Measurements from ENCODE around the gene IKZF2.

Gene IKZF2

DNA sequence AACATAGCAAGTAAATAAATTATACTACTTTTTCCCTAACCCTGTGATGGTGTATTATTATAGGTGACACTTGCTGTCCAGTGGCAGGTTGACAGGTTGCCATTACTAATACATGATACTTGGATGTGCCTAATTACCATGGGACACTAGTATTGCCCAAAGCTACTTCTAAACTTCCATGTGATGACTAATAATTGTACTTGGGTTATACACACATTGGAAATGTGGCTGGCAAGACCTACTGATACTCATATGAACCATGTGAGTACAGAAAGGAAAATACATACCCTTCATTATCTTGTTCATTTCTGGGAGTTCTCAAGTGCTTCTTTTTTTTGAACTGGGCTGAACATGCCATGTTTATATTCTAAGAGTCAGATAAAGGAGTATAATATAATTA, 156.4 kb downstream of the IKZF2 start:
- no peak for DNase-seq

DNA sequence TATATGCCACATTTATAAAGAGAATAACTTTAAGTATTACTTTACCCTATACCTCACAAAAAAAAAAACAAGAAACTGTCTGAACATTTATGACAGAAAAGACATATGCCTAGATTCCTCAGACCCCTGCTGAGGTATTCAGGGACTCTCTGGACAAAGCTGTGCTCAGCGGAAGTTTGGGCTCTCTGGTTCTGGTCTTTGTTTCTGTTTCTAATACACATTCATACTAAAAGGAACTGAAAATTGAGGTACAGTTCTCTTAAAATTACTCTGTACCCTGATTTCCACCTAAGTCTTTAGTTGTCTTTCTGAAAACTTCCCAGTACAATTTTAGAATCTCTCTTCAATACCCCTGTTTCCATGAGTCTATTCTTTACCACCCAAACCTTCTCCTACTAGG, 160.3 kb downstream of the IKZF2 start:
- DNase-seq: no peak

DNA sequence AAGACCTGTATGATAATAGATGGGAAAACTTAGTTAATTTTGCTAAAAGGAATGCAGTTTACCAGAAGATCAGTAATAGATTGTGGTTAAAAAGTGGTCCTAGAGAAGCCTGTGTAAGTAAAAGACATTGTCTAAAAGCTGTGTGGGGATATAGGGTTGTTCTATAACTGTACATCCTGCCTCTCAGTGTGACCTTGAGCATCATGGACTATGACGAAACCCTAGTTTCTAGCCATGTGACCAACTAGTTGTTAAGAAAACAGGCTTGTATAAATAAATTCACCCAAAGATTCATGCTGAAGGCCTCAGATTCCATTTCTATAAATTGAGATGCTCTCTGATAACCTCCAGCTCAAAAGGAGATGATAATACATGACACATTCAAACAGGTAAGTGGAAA, 160.7 kb downstream of the IKZF2 start:
- DNase-seq: no peak

DNA sequence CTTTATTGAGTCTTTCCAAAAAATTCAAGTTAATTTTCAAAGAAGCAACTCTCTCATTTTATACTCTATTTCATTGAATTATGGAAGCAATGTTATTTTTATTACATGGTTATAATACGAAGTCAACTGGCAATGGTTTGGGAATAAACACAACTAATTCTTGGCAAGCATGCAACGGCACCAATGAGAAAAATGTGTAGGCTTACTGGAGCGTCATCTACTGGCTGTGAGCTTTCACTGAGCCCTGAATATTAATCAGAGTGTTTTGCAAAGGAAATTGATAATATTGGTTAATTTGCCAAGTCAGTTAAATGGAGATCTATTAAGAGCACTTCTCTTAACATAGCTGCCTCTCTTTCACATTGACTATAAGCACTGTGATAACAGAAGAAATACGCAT, 163.9 kb downstream of the IKZF2 start:
- no peak for DNase-seq

DNA sequence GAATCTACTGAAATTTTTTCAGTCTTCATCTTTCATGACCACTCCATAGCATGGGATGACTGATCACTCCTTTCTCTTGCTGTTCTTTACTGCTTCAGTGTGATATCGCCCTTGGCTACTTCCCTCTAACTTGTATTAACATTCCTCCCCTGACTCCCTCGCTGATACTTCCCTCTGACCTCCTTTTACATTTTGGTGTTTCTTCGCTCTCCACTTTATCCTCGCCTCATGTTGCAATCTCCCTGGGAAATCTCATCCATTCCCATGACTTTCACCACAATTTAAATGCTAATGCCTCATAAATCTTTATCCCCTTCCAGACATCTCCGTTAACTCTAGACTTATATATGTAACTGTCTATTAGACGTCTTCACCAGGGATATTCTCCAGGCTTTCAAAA, 167.3 kb downstream of the IKZF2 start:
- DNase-seq: no peak

DNA sequence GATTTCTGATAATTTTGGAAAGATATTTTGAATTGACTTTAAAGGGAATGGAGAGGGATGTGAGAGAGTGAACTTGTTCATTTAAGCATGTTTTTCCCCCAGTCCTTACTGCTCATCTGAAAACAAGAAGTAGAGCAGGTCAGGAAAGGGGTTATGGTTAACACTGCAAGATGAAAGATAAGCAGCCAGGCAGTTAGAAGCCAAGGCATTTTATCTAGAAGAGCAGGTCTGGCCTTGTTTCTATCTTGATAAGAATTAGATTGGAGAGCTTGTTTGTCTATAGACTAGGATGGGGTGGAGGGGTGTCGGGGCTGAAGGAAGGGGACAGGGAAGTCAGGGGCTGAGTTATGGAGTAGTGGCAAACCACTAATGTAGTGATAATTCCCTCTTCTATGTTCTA, 171.6 kb downstream of the IKZF2 start:
- no peak for DNase-seq

DNA sequence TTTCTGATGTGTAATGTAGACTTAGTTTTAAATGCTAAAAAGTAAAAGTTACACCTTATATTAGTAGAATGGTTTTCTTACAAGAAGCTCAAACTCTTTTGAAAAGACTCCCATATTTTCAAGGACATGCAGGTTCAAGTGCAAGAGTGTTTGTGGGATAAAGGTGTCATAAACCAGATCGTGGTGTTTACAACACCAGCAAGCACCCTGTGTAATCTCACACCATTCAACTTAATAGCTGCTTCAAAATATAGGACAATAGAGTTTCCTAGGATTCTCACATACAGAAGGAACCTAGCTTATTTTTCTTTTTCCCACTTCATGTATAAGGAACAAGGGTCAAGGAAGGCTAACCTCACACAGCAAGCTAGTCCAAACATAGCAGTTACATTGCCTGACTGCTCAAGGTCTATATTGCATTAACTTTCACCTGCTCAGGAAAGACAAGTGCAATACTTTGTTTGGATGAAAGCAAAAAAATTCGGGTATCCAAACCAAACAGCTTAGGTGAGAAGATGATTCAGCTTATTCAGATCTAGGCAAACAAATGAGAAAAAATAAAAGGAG, 172.3 kb downstream of the IKZF2 start:
- DNase-seq: no peak

DNA sequence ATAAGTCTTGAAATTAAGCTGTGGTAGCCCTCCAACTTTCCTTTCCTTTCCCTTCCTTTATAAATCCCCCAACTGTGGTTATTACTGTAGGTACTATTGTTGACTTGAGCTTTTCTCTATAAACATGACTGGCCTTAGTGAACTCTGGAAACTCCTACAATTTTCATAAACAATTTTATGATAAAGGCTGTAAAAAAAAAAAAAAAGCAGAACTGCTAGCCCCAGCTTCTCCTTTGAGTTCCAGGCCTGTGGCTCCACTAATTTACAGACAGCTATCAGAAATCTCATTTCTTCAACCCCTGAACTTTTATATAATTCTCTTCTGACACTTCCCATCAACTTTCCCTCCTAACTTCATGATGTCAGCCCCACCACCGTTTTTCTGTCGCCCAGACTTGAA, 174.3 kb downstream of the IKZF2 start:
- DNase-seq: no peak

DNA sequence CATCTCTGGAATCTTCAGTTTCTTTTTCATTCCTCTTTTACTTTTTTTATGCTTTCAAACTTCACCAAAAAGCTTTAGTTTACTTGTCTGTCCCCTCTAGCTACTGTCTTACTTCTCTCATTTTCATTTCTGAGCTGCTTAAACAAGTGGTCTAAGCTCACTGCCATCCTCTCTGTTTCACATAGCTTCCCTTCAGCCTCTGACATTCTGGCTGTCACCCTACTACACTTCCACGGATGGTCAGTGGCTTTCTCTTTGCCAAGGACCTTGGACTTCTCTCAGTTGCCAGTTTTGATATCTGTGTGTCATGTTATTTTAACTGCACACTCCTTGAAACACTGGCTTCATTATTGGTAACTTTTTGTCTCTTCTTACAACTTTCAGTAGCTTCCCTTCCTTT, 176.1 kb downstream of the IKZF2 start:
- no peak for DNase-seq

DNA sequence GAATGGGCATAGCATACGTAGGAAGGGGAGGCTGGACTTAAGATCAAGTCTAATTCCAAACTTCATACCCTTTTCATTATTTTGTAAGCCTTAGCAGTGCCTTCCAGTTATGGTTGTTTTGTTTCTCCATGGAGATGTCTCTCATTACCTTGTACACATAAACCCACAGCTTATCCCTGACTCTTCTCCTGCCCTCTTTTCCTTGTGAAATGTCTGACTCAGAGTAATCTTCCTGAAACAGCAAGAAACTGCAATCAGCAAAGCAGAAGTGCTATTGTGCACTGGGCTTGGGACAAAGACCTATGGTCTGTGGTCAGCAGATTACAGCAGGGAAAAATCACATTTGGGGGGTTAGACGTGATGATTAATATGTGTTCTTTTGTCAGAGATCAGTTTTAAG, 176.7 kb downstream of the IKZF2 start:
- no peak for DNase-seq

DNA sequence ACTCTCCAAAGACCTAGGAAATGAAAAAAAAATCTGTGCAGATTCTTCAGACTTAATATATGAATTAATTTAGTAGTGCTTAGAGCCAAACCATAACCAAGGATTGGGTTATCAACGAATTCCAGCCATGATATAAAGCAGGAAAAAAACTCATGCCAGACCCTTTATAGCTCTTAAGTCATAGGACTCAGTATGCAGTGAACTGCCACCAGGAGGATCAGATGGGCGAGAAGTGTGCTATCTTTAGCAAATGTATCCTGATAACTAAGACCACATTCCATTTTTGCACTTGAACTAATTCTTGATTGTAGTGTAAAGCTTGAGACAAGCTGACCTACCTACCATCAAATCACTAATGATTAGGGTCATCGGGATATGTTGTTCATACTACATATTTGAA, 178.1 kb downstream of the IKZF2 start:
- no peak for DNase-seq

DNA sequence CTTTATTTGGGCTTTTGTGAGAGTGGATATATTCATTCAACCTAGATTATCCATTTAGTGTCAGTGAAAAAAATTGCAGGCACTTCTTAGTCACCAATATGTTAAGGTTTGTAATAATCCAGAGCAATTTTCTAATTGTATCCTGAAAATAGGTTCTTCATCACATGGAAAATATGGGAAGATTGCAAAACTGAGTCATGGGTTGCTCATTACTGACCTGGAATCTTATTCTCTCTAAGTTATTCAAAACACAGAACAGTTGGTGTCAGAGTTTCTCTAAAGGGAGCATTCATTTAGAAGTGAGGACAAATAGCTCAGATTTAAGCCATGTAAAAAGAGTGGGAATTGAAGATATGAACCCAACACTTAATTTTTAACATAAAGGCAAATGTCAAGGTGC, 181.3 kb downstream of the IKZF2 start:
- no peak for DNase-seq

DNA sequence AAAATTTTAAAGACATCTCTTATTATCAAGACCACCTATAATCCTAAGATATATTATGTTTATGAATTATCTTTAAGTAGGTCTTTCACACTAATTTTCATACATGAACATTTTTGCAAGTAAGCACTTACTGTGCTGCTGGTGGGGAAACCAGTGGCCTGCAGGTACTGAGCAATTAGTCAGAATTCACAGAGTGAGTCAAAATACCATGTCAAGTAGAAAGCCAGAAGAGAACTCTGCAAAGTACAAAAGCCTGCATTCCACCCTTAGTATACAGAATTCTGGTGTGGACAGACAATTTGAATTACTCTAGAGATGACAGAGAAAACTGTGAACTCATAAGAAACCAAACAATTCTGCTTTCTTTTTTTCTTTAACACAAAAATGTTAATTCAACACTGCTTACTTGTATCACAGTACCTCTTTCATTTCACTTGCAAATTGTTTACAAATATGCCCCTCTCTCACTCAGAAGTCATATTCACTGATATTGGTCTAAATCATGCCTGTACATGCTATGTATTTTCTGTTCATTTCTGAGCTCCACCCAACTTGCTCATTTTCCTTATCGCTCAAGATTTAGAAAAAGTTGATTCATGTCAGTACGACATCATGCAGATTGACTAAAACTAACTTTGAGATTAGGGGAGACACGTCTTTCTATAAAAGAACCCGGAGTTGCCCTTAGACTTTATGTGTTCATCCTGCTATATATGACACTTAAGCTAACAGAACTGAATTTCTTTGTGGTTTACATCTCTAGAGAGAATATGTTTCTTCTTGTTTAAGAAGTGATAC, 182.9 kb downstream of the IKZF2 start:
- DNase-seq: no peak

DNA sequence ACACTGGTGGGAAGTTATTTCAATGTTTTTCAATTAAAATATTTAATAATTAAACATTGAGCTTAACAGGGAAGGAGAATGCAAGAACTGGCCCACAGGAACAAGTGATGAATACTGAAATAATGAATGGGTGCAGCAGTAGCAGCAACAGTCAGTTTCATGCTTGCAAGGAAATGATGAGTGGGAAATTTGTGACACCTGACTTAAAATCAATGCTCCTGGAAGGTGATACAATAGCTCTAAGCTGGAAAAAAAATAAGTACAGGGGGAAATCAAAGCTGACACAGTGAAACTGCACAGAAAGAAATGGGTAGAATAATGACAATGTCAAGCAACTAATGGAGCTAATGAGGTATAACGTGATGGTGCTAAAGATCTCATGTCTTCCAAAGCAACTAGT, 184.5 kb downstream of the IKZF2 start:
- DNase-seq: no peak

DNA sequence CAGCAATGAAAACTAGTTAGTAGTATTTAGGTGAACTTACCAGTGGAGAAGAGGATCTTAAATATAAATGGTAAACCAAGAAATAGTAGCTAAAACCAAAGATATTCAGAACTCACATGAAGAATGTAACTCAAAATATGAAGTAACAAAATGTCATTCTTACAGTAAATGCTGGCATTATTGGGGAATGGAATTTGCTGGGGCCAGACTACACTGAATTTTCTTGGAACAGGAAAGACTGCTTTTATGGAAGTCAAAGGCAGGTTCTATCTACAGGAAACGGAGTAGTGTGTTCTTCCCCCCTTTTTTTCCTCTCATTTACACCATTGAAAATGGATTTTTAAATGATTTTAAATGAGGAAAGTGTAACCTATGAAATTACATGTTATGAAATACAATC, 188.7 kb downstream of the IKZF2 start:
- DNase-seq: no peak

DNA sequence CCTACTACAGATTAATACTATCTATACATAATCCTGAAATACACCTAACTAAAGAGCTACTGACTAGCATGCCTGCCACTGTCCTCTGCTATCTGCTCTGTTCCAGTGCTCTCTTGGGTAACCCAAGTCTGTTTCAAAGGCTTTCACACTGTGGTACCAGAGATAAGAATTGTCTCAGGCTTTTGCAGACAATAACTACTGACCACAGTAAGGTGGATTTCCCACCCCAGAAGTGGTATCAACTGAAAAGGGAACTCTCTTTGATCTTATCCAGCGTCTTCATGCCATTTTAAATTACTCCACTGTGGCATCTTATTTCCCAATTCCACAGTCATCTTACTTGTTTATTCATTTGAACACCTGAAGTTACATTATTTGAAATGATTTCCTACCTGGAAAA, 190.2 kb downstream of the IKZF2 start:
- no peak for DNase-seq

DNA sequence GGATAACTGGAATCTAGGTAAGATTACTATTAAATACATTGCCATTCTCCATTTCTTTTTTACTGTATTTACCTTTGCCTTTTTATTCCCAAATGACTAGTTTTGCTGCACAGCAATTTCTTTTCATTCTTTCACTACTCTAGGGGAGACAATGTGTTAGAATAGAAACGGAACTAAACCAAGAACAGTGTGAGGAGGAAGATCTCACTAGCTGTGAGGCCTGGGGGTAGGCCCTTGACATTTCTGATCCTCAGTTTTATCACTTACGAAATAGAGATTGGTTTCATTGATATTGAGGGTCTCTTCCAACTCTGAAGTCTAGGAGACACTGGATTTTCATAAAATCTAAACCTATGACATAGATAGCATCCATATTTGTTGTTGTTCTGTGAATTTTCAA, 191.1 kb downstream of the IKZF2 start:
- no peak for DNase-seq

DNA sequence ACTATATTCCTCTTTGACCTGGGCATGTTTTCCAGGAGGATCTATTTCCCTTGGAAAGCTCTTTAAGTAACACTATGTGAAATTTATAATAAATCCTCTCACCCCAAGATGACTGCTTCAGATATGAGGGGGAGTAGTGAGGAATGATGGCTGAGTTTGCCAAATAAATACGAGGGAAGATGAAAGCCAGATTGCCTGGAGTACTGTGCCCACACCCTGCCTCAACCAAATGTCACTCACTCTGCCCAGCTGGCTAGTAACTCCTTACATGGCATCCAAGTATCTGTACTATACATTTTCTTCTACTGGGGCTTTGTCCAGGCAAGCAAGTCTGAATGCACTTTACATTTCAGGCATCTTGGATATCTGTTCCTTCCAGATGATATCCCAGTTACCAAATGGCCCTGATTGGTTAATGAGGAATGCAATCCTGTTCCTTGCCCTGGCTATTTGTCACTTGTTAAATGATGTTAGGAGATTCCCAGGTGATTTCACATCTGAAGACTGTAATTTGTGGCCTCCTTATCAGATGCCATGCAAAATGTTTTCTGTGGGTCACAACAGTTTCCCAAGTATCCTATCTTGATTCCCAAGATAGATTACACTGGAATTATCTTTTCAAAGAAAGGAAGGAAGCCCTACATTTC, 191.8 kb downstream of the IKZF2 start:
- no peak for DNase-seq

DNA sequence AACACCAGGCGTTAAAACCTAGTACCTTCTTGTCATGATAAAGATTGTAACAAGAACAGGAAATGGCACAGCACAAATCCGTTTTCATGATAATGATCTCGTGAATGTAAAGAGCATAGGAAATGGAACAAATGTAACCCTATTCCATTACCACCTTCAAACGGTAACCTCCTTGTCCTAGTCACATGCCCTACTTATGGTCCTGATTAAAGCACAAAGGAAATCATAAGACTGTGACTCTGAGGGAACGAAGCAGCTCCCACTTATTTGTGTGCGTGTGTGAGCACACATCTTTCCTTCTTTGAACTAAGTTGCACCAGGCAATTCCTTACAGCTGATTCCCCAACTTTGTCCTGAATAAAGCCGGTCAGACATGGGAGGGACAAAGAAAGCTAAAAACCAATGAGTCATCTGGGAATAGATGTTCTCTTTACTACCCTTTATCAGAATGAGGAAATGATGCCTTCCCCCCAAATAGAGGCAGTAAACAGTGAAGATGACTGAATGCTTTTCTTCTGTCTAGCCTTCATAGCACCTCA, 192.6 kb downstream of the IKZF2 start:
- no peak for DNase-seq

DNA sequence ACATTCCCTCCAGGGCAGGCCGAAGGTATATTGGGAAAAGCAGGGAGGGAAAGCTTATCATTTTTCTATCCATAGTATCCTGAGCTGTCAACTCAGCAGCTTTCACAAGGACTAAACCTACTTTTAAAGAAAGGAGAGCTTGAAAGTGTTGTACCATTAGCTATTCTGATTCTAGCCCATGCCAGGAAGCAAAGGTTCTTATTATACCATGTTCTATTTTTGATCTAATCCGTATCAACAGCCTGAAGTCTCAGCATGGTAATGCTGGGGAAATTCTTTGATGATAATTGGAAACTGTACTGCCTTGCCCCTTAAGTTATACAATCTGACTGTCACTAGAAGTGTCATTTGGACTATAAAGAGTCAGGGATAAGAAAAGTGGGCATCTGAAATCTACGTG, 193.3 kb downstream of the IKZF2 start:
- no peak for DNase-seq

DNA sequence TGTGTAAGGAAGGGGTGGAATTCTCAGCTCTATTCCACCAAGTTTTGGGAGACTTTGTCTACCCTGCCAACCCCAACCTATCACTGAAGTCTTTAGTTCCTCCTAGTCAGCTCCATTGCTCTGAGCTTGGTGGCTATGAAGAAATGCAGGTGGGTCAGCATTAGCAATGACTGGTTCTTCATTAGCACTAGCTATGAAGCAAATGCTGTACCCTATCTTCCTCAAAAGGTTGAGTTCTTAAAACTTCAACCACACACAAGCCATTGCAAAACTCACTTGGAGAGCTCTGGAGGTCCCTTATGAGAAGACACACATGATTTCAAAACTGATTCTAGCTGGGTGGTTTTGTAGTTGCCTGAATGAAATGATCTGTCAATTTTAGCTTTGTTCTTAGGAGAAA, 193.8 kb downstream of the IKZF2 start:
- no peak for DNase-seq

DNA sequence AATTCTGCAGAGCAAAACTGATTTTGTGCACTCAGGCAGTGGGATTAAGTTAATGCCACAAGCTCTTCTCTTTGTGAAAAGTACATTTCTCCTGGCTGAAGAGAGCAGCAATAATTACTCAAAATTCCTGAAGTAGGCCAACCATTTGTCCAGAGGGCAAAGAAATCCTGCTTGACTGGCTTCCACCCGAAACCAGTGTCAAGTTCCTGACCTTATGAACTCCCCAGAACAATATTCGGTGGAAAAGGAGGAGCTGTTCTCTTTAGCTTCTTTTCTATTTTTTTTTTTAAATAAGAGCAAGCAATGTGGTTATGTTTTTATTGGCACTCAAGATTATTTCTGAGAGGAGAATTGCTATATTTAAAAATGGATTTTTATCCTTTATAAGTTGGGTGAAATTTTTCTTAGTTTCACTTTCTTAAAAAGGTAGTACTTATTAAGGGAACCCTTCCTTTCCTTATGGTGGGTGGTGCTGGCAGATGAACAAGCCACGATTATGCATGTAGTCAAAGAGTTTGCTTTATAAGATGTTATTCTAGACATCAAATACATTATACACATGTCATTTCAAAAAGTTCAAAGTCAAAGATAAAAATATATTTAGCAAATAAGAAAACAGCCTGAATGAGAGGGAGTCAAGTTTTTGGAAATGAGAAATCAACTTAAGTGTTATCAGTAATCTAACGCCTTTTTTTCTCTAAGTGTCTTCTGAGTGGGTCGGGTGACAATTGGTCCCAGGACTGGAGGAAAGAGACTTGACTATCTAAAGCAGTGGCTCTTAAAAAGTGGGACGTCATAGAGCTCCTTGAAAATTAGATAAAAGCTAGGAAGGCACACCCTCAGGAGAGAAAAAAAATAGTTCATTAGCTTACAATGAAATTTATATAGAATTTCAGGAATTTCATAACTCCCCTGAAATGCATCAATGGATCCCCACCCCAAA, 194.5 kb downstream of the IKZF2 start:
- DNase-seq: no peak

Data from NCI-H345 (cell line).